Kidney epithelial cell (primary cell): Measurements from ENCODE around the gene NTN3. TPM values are rescaled to one million over a fixed set of nuclear protein-coding genes. Genes with fewer than 3 reads are reported as not detected.

Experiments
- DNase-seq: peaks from one replicate; pipeline ENCODE4 v3.0.0-alpha.2; 2010; ENCODE audit warnings: low read depth
- H3K27me3 ChIP-seq: 2 replicates; pipeline ENCODE4 v1.6.0; 2011; ENCODE audit warnings: low read length; ENCODE audit not compliant: control insufficient read depth, insufficient read depth
- H3K36me3 ChIP-seq: 2 replicates; pipeline ENCODE4 v1.5.1; 2011; ENCODE audit warnings: low read length; ENCODE audit not compliant: control insufficient read depth, insufficient read depth
- H3K4me3 ChIP-seq: 2 replicates; pipeline ENCODE4 v1.5.1; 2011; ENCODE audit warnings: low read depth, mild to moderate bottlenecking, control low read depth, low read length
- CTCF ChIP-seq: IDR thresholded peaks from 2 replicates; pipeline ENCODE4 v1.5.1; 2011; ENCODE audit warnings: mild to moderate bottlenecking, moderate library complexity, low read length, control low read depth, inconsistent platforms; ENCODE audit not compliant: insufficient read depth, poor library complexity, severe bottlenecking
- total RNA-seq: library from RNA; depleted of rRNA; stranded (reverse); fragments of >200 nt; gene quantifications from 2 replicates; pipeline ENCODE4 v1.2.3, GENCODE V29; 2015

NTN3 gene
- total RNA-seq, 1 donor from 2014 or later: 0.17 TPM

- H3K4me3 ChIP-seq: no peak overlapping the region
- no peaks in the 10 kb centered on the region for H3K36me3 ChIP-seq
- TF ChIP-seq CTCF: no peak
- H3K27me3 ChIP-seq: no peaks in the 10 kb centered on the region
- no peak for DNase-seq
These were observed 11.8 kb downstream of the NTN3 start for GRCh38 chr16:2482708-2483534.

GRCh38 chr16:2483939-2484897, 13.1 kb downstream of the NTN3 start:
- no peak for DNase-seq
- H3K36me3 ChIP-seq: no peaks in the 10 kb centered on the region
- no peak for TF ChIP-seq CTCF
- no peak overlapping the region for H3K4me3 ChIP-seq
- H3K27me3 ChIP-seq: no peaks in the 10 kb centered on the region

GRCh38 chr16:2484898-2485508, 13.9 kb downstream of the NTN3 start:
- Histone ChIP-seq H3K27me3 (no peaks in the 10 kb centered on the region), H3K36me3 (no peaks in the 10 kb centered on the region), H3K4me3 (no peak overlapping the region)
- DNase-seq: no peak
- TF ChIP-seq CTCF: no peak

- H3K36me3 ChIP-seq: no peaks in the 10 kb centered on the region
- TF ChIP-seq CTCF: no peak
- DNase-seq: no peak
- H3K27me3 ChIP-seq: no peaks in the 10 kb centered on the region
- H3K4me3 ChIP-seq: no peak overlapping the region
These were observed 14.9 kb downstream of the NTN3 start for GRCh38 chr16:2485811-2486507.

- no peak for DNase-seq
- peak; percentile 17 for TF ChIP-seq CTCF
- H3K4me3 ChIP-seq: no peak overlapping the region
- H3K27me3 ChIP-seq: no peaks in the 10 kb centered on the region
- no peaks in the 10 kb centered on the region for H3K36me3 ChIP-seq
These were observed 15.8 kb downstream of the NTN3 start for GRCh38 chr16:2486645-2487516.
